ENCODE measurements around the gene GCGR. TPM values are rescaled to one million over a fixed set of nuclear protein-coding genes. Genes with fewer than 3 reads are reported as not detected.

GCGR gene
- total and polyA plus RNA-seq, 2 donors (not counting 1 experiment from before 2014, with no cell fraction given) = not detected

- Histone ChIP-seq H3K27me3 (replicated peaks in 1 of 4; ENCODE audit: control extremely low read depth in 1 of 4, control insufficient read depth in 3 of 4, insufficient read depth in 4 of 4, low read length in 3 of 4) (no peaks in the 10 kb centered on the region), H3K27ac (ENCODE audit: low read length in 2 of 2) (no peak overlapping the region), H3K4me1 (ENCODE audit: control insufficient read depth in 2 of 2, insufficient read depth in 2 of 2, low read length in 2 of 2) (no peaks in the 10 kb centered on the region), H3K9ac (ENCODE audit: low read length) (no peak overlapping the region), H3K4me3 (ENCODE audit: control extremely low read depth in 1 of 5, extremely low read depth in 1 of 5, insufficient read depth in 1 of 5, low read depth in 2 of 5, low read length in 4 of 5) (no peak overlapping the region), H4K20me1 (ENCODE audit: control insufficient read depth, insufficient read depth, low read length, poor library complexity, severe bottlenecking) (peaks cover 10% of the 10 kb centered on the region), H3K36me3 (replicated peaks in 1 of 2; ENCODE audit: control extremely low read depth in 1 of 2, control insufficient read depth in 1 of 2, extremely low read depth in 1 of 2, insufficient read depth in 2 of 2, low read length in 1 of 2) (peaks cover 3 to 54% of the 10 kb centered on the region in 2 experiments), H3K9me3 (ENCODE audit: control extremely low read depth in 1 of 3, control insufficient read depth in 2 of 3, insufficient read depth in 1 of 3, low read length in 2 of 3) (no peaks in the 10 kb centered on the region), H3K79me2 (ENCODE audit: control insufficient read depth, insufficient read depth, low read length) (peaks cover 4% of the 10 kb centered on the region), H2AFZ (ENCODE audit: insufficient read depth, low read depth, low read length, poor library complexity, severe bottlenecking) (no peak overlapping the region), H3K4me2 (replicated peaks; ENCODE audit: low read depth, low read length, poor library complexity, severe bottlenecking) (no peak overlapping the region)
- no peak overlapping the region for H3K27ac Mint-ChIP-seq
- TF ChIP-seq EZH2 (IDR thresholded peaks at IDR 0.05; ENCODE audit: borderline replicate concordance, insufficient read depth, low read depth, low read length, poor library complexity, severe bottlenecking) (no peak), CTCF (IDR thresholded peaks at IDR 0.05) (no peak)
- ATAC-seq (ENCODE audit: low read depth) (no peak), DNase-seq (no peak)
- no peak overlapping the region for H3K4me3 Mint-ChIP-seq
- ChIA-PET POLR2A (interaction anchor here (1.2 kb wide), 1 partner anchor 13 kb away, joined by 9 read pairs; the partner anchor contains the start of gene MCRIP1), CTCF (no interaction called here)
- no peaks in the 10 kb centered on the region for H3K9me3 Mint-ChIP-seq (ENCODE audit: insufficient read depth)
- intact Hi-C loops (cut with micrococcal nuclease) = no loop called here
- no peaks in the 10 kb centered on the region for H3K27me3 Mint-ChIP-seq
- no peaks in the 10 kb centered on the region for H3K4me1 Mint-ChIP-seq
- 96% methylated on average over 21 of the region's 24 CpGs for WGBS (ENCODE audit: insufficient coverage)
Measured at GRCh38 chr17:81846743-81847689, 43.1 kb downstream of the GCGR start.

- no peak overlapping the region for H3K4me2 ChIP-seq (replicated peaks; ENCODE audit: low read depth, low read length, poor library complexity, severe bottlenecking)
- H3K36me3 ChIP-seq (replicated peaks in 1 of 2; ENCODE audit: control extremely low read depth in 1 of 2, control insufficient read depth in 1 of 2, extremely low read depth in 1 of 2, insufficient read depth in 2 of 2, low read length in 1 of 2) = peaks cover 3 to 53% of the 10 kb centered on the region in 2 experiments
- POLR2A ChIA-PET = no interaction called here
- H3K27ac Mint-ChIP-seq = no peak overlapping the region
- no peak for DNase-seq
- no peaks in the 10 kb centered on the region for H3K9me3 Mint-ChIP-seq (ENCODE audit: insufficient read depth)
- TF ChIP-seq CTCF (IDR thresholded peaks at IDR 0.05) (no peak), EZH2 (IDR thresholded peaks at IDR 0.05; ENCODE audit: borderline replicate concordance, insufficient read depth, low read depth, low read length, poor library complexity, severe bottlenecking) (no peak)
- peaks cover 32% of the 10 kb centered on the region for H4K20me1 ChIP-seq (ENCODE audit: control insufficient read depth, insufficient read depth, low read length, poor library complexity, severe bottlenecking)
- no peak overlapping the region for H3K27ac ChIP-seq (ENCODE audit: low read length in 2 of 2)
- H3K4me3 ChIP-seq (ENCODE audit: control extremely low read depth in 1 of 5, extremely low read depth in 1 of 5, insufficient read depth in 1 of 5, low read depth in 2 of 5, low read length in 4 of 5) = no peak overlapping the region
- no peaks in the 10 kb centered on the region for H3K4me1 Mint-ChIP-seq
- peaks cover 16% of the 10 kb centered on the region for H3K79me2 ChIP-seq (ENCODE audit: control insufficient read depth, insufficient read depth, low read length)
- no peak overlapping the region for H2AFZ ChIP-seq (ENCODE audit: insufficient read depth, low read depth, low read length, poor library complexity, severe bottlenecking)
- no peak for ATAC-seq (ENCODE audit: low read depth)
- no peak overlapping the region for H3K4me3 Mint-ChIP-seq
- CTCF ChIA-PET = no interaction called here
- no peak overlapping the region for H3K9ac ChIP-seq (ENCODE audit: low read length)
- H3K4me1 ChIP-seq (ENCODE audit: control insufficient read depth in 2 of 2, insufficient read depth in 2 of 2, low read length in 2 of 2) = no peaks in the 10 kb centered on the region
- H3K27me3 Mint-ChIP-seq = no peaks in the 10 kb centered on the region
- no CpG with 5 or more reads among the region's 12 CpGs for WGBS (ENCODE audit: insufficient coverage)
- intact Hi-C loops (cut with micrococcal nuclease) = no loop called here
- no peaks in the 10 kb centered on the region for H3K9me3 ChIP-seq (ENCODE audit: control extremely low read depth in 1 of 3, control insufficient read depth in 2 of 3, insufficient read depth in 1 of 3, low read length in 2 of 3)
- no peaks in the 10 kb centered on the region for H3K27me3 ChIP-seq (replicated peaks in 1 of 4; ENCODE audit: control extremely low read depth in 1 of 4, control insufficient read depth in 3 of 4, insufficient read depth in 4 of 4, low read length in 3 of 4)
Measured at GRCh38 chr17:81849457-81849856, 45.5 kb downstream of the GCGR start.

All from B cell (primary cell).